Measurements from ENCODE around the gene CCL28. TPM values are rescaled to one million over a fixed set of nuclear protein-coding genes. Genes with fewer than 3 reads are reported as not detected.

Gene CCL28
- total RNA-seq, 1 donor from 2014 or later: 2.6 TPM

- no peak for DNase-seq (ENCODE audit: low read depth in 2 of 2)
Measured at GRCh38 chr5:43358301-43358700, 53.9 kb downstream of the CCL28 start.

- DNase-seq (ENCODE audit: low read depth in 2 of 2): no peak
Measured at GRCh38 chr5:43357878-43358281, 54.3 kb downstream of the CCL28 start.

- no peak for DNase-seq (ENCODE audit: low read depth in 2 of 2)
Measured at GRCh38 chr5:43357067-43357466, 55.1 kb downstream of the CCL28 start.

GRCh38 chr5:43354774-43355173, 57.4 kb downstream of the CCL28 start:
- DNase-seq (ENCODE audit: low read depth in 2 of 2): no peak

GRCh38 chr5:43353668-43354067, 58.5 kb downstream of the CCL28 start:
- no peak for DNase-seq (ENCODE audit: low read depth in 2 of 2)

- no peak for DNase-seq (ENCODE audit: low read depth in 2 of 2)
Measured at GRCh38 chr5:43352915-43353314, 59.3 kb downstream of the CCL28 start.

GRCh38 chr5:43352131-43352530, 60.1 kb downstream of the CCL28 start:
- DNase-seq (ENCODE audit: low read depth in 2 of 2): no peak

- no peak for DNase-seq (ENCODE audit: low read depth in 2 of 2)
Measured at GRCh38 chr5:43348861-43349363, 63.3 kb downstream of the CCL28 start.

GRCh38 chr5:43348207-43348606, 64.0 kb downstream of the CCL28 start:
- no peak for DNase-seq (ENCODE audit: low read depth in 2 of 2)

- no peak for DNase-seq (ENCODE audit: low read depth in 2 of 2)
Measured at GRCh38 chr5:43338862-43339261, 73.3 kb downstream of the CCL28 start.

- DNase-seq (ENCODE audit: low read depth in 2 of 2): no peak
Measured at GRCh38 chr5:43336159-43336558, 76.0 kb downstream of the CCL28 start.

GRCh38 chr5:43335681-43336080, 76.5 kb downstream of the CCL28 start:
- no peak for DNase-seq (ENCODE audit: low read depth in 2 of 2)

GRCh38 chr5:43332401-43332800, 79.8 kb downstream of the CCL28 start:
- DNase-seq (ENCODE audit: low read depth in 2 of 2): no peak

Other genes with a start within 250 kb of the CCL28 start
- gene NIM1K, start 220.2 kb downstream of the CCL28 start, total RNA-seq: under 0.01 TPM in 1 of 2 replicates, not detected in the other
- gene HMGCS1, start 99.0 kb downstream of the CCL28 start, total RNA-seq: 43.8 and 52.2 TPM in 2 replicates
- gene TMEM267, start 71.5 kb upstream of the CCL28 start, total RNA-seq: 4.1 and 7.7 TPM in 2 replicates
- 1.4 and 2.0 TPM in 2 replicates for gene C5orf34, start 102.8 kb upstream of the CCL28 start, total RNA-seq
- 71.3 and 71.8 TPM in 2 replicates for gene PAIP1, start 144.7 kb upstream of the CCL28 start, total RNA-seq
- 55.8 and 68.1 TPM in 2 replicates for gene NNT, start 190.8 kb upstream of the CCL28 start, total RNA-seq